ENCODE measurements around the gene TFF3.

The TFF3 gene

GRCh38 chr21:42315296-42315891, at the start of gene TFF3:
TSS of gene TFF3 (minus strand) at chr21:42315409. CDS start at chr21:42315374, 35 bp downstream.
- no peak for DNase-seq

- no peak for DNase-seq
Observed at GRCh38 chr21:42364304-42364865, 49.2 kb upstream of the TFF3 start.

GRCh38 chr21:42363312-42363711, 48.1 kb upstream of the TFF3 start:
- no peak for DNase-seq

- no peak for DNase-seq
Observed at GRCh38 chr21:42362700-42363099, 47.5 kb upstream of the TFF3 start.

GRCh38 chr21:42362198-42362597, 47.0 kb upstream of the TFF3 start:
- DNase-seq, result no peak

- DNase-seq, result no peak
Observed at GRCh38 chr21:42361286-42361685, 46.1 kb upstream of the TFF3 start.

GRCh38 chr21:42360317-42360716, 45.1 kb upstream of the TFF3 start:
- no peak for DNase-seq

GRCh38 chr21:42358937-42359336, 43.7 kb upstream of the TFF3 start:
- no peak for DNase-seq

- DNase-seq, result no peak
Observed at GRCh38 chr21:42358261-42358660, 43.1 kb upstream of the TFF3 start.

- no peak for DNase-seq
Observed at GRCh38 chr21:42357307-42357706, 42.1 kb upstream of the TFF3 start.

GRCh38 chr21:42356650-42357049, 41.4 kb upstream of the TFF3 start:
- DNase-seq, result no peak

- DNase-seq, result no peak
Observed at GRCh38 chr21:42356046-42356445, 40.8 kb upstream of the TFF3 start.

- DNase-seq, result no peak
Observed at GRCh38 chr21:42353623-42354022, 38.4 kb upstream of the TFF3 start.

- no peak for DNase-seq
Observed at GRCh38 chr21:42352441-42353095, 37.4 kb upstream of the TFF3 start.

- no peak for DNase-seq
Observed at GRCh38 chr21:42351626-42352440, 36.6 kb upstream of the TFF3 start.

GRCh38 chr21:42350927-42351426, 35.8 kb upstream of the TFF3 start, which contains the start of gene TFF2:
TSS of gene TFF2 (minus strand) at chr21:42350994. CDS start at chr21:42350957, 37 bp downstream.
- no peak for DNase-seq

- no peak for DNase-seq
Observed at GRCh38 chr21:42350318-42350910, 35.2 kb upstream of the TFF3 start.

GRCh38 chr21:42349420-42350317, 34.5 kb upstream of the TFF3 start:
- no peak for DNase-seq

GRCh38 chr21:42348762-42349161, 33.6 kb upstream of the TFF3 start:
- DNase-seq, result no peak

- DNase-seq, result no peak
Observed at GRCh38 chr21:42347601-42348327, 32.6 kb upstream of the TFF3 start.

Measured in T1000 (cell line).